Fibroblast of lung (primary cell): ENCODE results near the gene FTO. TPM values are rescaled to one million over a fixed set of nuclear protein-coding genes. Genes with fewer than 3 reads are reported as not detected.

Experiments
- DNase-seq, 2 donors: peaks; one replicate each; pipeline versions ENCODE4 v3.0.0 to v3.0.0-alpha.2; 2010; ENCODE audit warnings: low read depth in 2 of 2
- H2AFZ ChIP-seq: 2 replicates; pipeline ENCODE4 v1.5.1; 2012; ENCODE audit warnings: low read length, control low read depth, inconsistent platforms
- H3K27ac ChIP-seq: 2 replicates; pipeline ENCODE4 v1.5.1; 2011; ENCODE audit warnings: low read length, control low read depth; ENCODE audit not compliant: insufficient read depth
- H3K27me3 ChIP-seq: 2 replicates; pipeline ENCODE4 v1.5.1; 2011; ENCODE audit warnings: mild to moderate bottlenecking, low read length; ENCODE audit not compliant: control insufficient read depth, insufficient read depth
- H3K36me3 ChIP-seq: 2 replicates; pipeline ENCODE4 v1.5.1; 2011; ENCODE audit warnings: low read length; ENCODE audit not compliant: control insufficient read depth, insufficient read depth
- H3K4me1 ChIP-seq: 2 replicates; pipeline ENCODE4 v1.5.1; 2011; ENCODE audit warnings: low read length; ENCODE audit not compliant: control insufficient read depth, insufficient read depth; ENCODE audit errors: extremely low read depth
- H3K4me2 ChIP-seq: 2 replicates; pipeline ENCODE4 v1.5.1; 2011; ENCODE audit warnings: low read length, control low read depth; ENCODE audit not compliant: insufficient read depth; ENCODE audit errors: extremely low read depth
- H3K4me3 ChIP-seq, 4 experiments: fragments of 200-600 bp in 1 of 4; sonication (generic) in 1 of 4; replicated peaks in 1 of 4; 2 replicates each; pipeline ENCODE4 v1.5.1; 2011 to 2016; ENCODE audit warnings: low read length in 4 of 4, low read depth in 3 of 4, mild to moderate bottlenecking in 3 of 4, control low read depth in 2 of 4, inconsistent platforms in 1 of 4, mixed read lengths in 1 of 4; ENCODE audit not compliant: insufficient read depth in 1 of 4; ENCODE audit errors: control extremely low read depth in 1 of 4
- H3K79me2 ChIP-seq: 2 replicates; pipeline ENCODE4 v1.5.1; 2012; ENCODE audit warnings: mild to moderate bottlenecking, low read length, inconsistent platforms; ENCODE audit not compliant: control insufficient read depth, insufficient read depth
- H3K9ac ChIP-seq: 2 replicates; pipeline ENCODE4 v1.5.1; 2011; ENCODE audit warnings: mild to moderate bottlenecking, low read length, control low read depth; ENCODE audit not compliant: insufficient read depth
- H3K9me3 ChIP-seq: 2 replicates; pipeline ENCODE4 v1.5.1; 2012; ENCODE audit warnings: low read depth, low read length; ENCODE audit not compliant: control insufficient read depth, insufficient read depth
- H4K20me1 ChIP-seq: 2 replicates; pipeline ENCODE4 v1.5.1; 2011; ENCODE audit warnings: low read length; ENCODE audit not compliant: control insufficient read depth, insufficient read depth; ENCODE audit errors: extremely low read depth
- CTCF ChIP-seq, 2 donors: IDR thresholded peaks in 1 of 2; conservative IDR thresholded peaks in 1 of 2; 1 replicate in 1 of 2; 2 replicates in 1 of 2; pipeline ENCODE4 v1.5.1; 2011 to 2012; ENCODE audit warnings: low read length in 2 of 2, control low read depth in 1 of 2, inconsistent platforms in 1 of 2, low read depth in 1 of 2, mild to moderate bottlenecking in 1 of 2
- EZH2 ChIP-seq: IDR thresholded peaks from 2 replicates; pipeline ENCODE4 v1.5.1; 2012; ENCODE audit warnings: low read length, control low read depth, mild to moderate bottlenecking; ENCODE audit errors: missing control alignments
- polyA plus RNA-seq, 2 donors: library from polyadenylated mRNA; depleted of rRNA in 1 of 2; stranded (reverse) in 1 of 2; unstranded in 1 of 2; fragments of >200 nt; gene quantifications; 2 replicates each; pipeline ENCODE4 v1.2.1, GENCODE V29; 2011 to 2012; ENCODE audit warnings: missing spikeins in 1 of 2
- total RNA-seq: library from RNA; depleted of rRNA; stranded (reverse); fragments of >200 nt; gene quantifications from 2 replicates; pipeline ENCODE4 v1.2.1, GENCODE V29; 2014

FTO gene
- total and polyA plus RNA-seq, 2 donors (not counting 1 experiment from before 2014, with no cell fraction given), result 61.1 to 97.6 TPM

- Histone ChIP-seq H4K20me1 (no peaks in the 10 kb centered on the region), H3K9ac (no peak overlapping the region), H2AFZ (no peak overlapping the region), H3K4me1 (peaks cover 5% of the 10 kb centered on the region), H3K27me3 (no peaks in the 10 kb centered on the region), H3K4me2 (no peak overlapping the region), H3K9me3 (no peaks in the 10 kb centered on the region), H3K79me2 (no peaks in the 10 kb centered on the region), H3K36me3 (no peaks in the 10 kb centered on the region), H3K27ac (no peak overlapping the region), H3K4me3 (no peak overlapping the region)
- DNase-seq, result no peak
- TF ChIP-seq CTCF (conservative IDR thresholded peaks at IDR 0.05 in 1 of 2, IDR thresholded peaks at IDR 0.05 in 1 of 2; ENCODE audit: low read depth in 1 of 2, low read length in 2 of 2), result no peak
- no peak for TF ChIP-seq EZH2
Observed at GRCh38 chr16:53891409-53892139, 187.6 kb downstream of the FTO start.

- Histone ChIP-seq H3K4me1 (peaks cover 5% of the 10 kb centered on the region), H3K27ac (no peak overlapping the region), H3K36me3 (no peaks in the 10 kb centered on the region), H2AFZ (no peak overlapping the region), H3K9me3 (no peaks in the 10 kb centered on the region), H3K4me3 (no peak overlapping the region), H4K20me1 (no peaks in the 10 kb centered on the region), H3K79me2 (no peaks in the 10 kb centered on the region), H3K4me2 (no peak overlapping the region), H3K9ac (no peak overlapping the region), H3K27me3 (no peaks in the 10 kb centered on the region)
- DNase-seq, result peak; percentile 67 to 81
- TF ChIP-seq EZH2 (no peak), CTCF (conservative IDR thresholded peaks at IDR 0.05 in 1 of 2, IDR thresholded peaks at IDR 0.05 in 1 of 2; ENCODE audit: low read depth in 1 of 2, low read length in 2 of 2) (peak; percentile 74 to 82)
Observed at GRCh38 chr16:53892155-53892554, 188.2 kb downstream of the FTO start.

- Histone ChIP-seq H3K4me2 (no peak overlapping the region), H4K20me1 (no peaks in the 10 kb centered on the region), H3K4me1 (peaks cover 5% of the 10 kb centered on the region), H3K36me3 (no peaks in the 10 kb centered on the region), H3K4me3 (no peak overlapping the region), H3K9ac (no peak overlapping the region), H3K79me2 (no peaks in the 10 kb centered on the region), H3K27ac (no peak overlapping the region), H2AFZ (no peak overlapping the region), H3K27me3 (no peaks in the 10 kb centered on the region), H3K9me3 (no peaks in the 10 kb centered on the region)
- peak; percentile 78 to 92 for DNase-seq
- TF ChIP-seq EZH2, result no peak
- no peak for TF ChIP-seq CTCF (conservative IDR thresholded peaks at IDR 0.05 in 1 of 2, IDR thresholded peaks at IDR 0.05 in 1 of 2; ENCODE audit: low read depth in 1 of 2, low read length in 2 of 2)
Observed at GRCh38 chr16:53893731-53894435, 189.9 kb downstream of the FTO start.
